ENCODE results near the gene TENM4.

The TENM4 gene

DNA sequence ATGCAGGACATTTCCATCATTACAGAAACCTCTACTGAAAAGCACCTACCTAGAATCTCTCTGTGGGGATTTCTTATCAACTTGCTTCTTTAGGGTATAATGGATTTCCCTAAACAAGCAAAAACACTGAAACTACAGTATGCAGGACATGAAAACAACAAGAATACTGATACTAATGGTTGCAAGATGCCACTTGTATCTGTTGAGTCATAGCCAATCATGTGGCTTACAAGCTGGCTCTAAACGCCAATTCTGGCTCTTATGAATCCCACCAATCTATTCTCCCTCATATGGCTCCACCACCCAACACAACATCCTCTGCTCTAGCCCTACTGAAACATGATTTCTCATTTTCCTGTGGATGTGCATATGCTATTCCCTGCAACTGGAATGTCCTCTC, 22.6 kb downstream of the TENM4 start:
- no peak for DNase-seq (ENCODE audit: low spot score)

GRCh38 chr11:79417069-79417920, 23.5 kb downstream of the TENM4 start:
- DNase-seq (ENCODE audit: low spot score) = no peak

DNA sequence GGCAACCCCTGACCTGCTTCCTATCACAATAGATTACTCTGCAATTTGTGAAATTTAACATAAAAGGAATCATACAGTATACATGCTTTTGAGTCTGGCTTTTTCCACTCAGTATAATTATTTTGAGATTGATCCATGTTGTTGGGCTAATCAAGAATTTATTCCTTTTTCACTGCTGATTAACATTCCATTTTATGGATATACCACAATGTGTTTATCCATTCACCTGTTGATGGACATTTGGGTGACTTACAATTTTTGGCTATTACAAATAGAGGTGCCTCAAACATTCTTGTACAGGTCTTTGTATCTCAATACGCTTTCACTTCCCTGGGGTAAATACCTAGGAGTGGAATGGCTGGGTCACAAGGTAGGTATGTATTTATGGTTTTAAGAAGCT, 24.9 kb downstream of the TENM4 start:
- DNase-seq (ENCODE audit: low spot score) = no peak

GRCh38 chr11:79415411-79415810, 25.4 kb downstream of the TENM4 start:
- no peak for DNase-seq (ENCODE audit: low spot score)

- DNase-seq (ENCODE audit: low spot score) = no peak
These were observed 26.0 kb downstream of the TENM4 start for GRCh38 chr11:79414644-79415317.

DNA sequence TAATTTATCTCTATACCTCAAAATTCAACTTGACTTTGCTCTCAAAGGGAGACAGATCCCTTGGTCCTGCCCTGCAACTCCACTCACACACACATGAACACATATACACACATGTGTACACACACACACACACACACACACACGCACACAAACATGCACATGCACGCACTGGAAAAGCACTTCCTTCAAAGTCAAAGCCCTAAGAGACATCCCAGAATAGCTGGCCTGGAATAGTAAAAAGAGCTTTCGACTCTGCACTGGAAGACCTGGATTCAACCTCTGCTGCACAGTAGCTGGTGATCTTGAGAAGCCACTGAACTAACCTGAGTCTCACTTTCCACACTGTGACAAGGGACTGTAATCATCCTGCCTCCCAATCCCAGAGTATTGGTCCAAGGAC, 26.8 kb downstream of the TENM4 start:
- DNase-seq (ENCODE audit: low spot score) = no peak

GRCh38 chr11:79413268-79413667, 27.6 kb downstream of the TENM4 start:
- no peak for DNase-seq (ENCODE audit: low spot score)

GRCh38 chr11:79412761-79413160, 28.1 kb downstream of the TENM4 start:
- DNase-seq (ENCODE audit: low spot score) = no peak

DNA sequence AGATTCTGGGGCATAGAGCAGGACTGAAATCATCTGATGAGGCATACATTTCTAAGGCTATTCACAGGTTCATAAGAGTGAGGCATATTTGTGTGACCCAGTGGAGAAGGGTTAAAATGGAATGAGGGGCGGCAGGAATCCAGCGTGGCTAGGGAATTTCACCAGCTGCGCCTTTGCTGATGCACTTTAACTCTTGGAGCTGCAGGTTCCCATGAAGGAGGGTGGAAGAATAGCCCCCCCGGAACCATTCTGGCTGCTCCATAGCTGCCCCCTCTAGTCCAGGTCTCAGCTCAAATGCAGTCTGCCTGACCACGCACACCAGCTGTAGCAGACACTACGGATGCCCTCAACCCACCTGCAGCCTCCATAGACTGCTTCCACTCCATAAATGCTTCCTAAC, 31.5 kb downstream of the TENM4 start:
- no peak for DNase-seq (ENCODE audit: low spot score)

DNA sequence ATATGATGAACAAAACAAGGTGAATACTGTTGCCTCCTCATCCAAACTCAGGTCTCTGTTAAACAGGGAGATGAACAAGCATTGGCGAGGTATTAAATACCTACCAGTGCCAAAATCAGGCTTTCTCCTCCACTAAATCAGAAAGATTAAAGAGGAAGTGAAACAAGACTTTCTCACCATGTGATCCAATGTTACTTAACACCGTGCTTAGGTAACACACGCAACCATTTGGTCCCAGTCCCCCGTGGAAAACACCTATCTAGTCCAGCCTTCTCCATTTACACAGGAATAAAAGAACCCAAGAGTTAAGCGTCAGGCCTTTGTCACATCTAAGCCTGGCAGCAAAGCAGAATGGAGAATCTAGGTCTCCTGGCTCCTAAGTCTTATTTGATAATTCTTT, 34.5 kb downstream of the TENM4 start:
- DNase-seq (ENCODE audit: low spot score) = no peak

GRCh38 chr11:79404806-79405205, 36.0 kb downstream of the TENM4 start:
- no peak for DNase-seq (ENCODE audit: low spot score)

DNA sequence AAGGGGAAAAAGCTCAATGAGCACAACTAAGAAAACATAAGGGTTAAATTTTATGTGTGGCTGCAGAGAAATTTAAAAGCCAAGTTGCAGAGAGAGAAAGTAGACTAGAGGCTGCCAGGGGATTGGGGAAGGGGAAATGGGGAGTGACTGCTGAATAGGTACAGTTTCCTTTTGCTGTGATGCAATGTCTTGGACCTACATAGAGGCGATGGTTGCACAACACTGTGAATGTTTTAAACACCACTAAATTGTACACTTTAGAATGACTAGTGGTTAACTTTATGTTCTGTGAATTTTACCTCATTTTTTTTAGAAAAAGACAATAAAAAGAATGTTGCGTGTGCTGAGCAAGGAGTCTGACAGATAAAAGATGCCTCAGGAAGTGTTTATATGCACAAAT, 36.5 kb downstream of the TENM4 start:
- no peak for DNase-seq (ENCODE audit: low spot score)

GRCh38 chr11:79403839-79404238, 37.0 kb downstream of the TENM4 start:
- DNase-seq (ENCODE audit: low spot score) = no peak

DNA sequence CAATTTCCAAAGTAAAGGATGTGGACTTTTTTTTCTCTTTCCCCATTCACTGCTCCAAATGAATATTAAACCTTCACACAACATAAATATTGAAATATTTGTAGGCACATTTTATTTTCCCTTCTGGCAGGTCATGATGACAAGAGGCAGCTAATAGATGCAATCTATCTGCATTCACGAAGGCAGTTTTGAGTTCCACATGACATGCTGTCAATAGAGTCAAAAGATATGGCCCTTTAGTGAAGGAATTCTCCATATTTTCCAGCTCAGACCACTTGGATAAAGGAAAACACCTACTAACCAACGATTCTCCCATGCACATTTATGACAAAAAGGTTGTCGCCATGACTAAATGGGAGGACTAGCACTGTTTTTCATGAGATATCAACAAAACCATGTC, 37.9 kb downstream of the TENM4 start:
- DNase-seq (ENCODE audit: low spot score) = no peak

DNA sequence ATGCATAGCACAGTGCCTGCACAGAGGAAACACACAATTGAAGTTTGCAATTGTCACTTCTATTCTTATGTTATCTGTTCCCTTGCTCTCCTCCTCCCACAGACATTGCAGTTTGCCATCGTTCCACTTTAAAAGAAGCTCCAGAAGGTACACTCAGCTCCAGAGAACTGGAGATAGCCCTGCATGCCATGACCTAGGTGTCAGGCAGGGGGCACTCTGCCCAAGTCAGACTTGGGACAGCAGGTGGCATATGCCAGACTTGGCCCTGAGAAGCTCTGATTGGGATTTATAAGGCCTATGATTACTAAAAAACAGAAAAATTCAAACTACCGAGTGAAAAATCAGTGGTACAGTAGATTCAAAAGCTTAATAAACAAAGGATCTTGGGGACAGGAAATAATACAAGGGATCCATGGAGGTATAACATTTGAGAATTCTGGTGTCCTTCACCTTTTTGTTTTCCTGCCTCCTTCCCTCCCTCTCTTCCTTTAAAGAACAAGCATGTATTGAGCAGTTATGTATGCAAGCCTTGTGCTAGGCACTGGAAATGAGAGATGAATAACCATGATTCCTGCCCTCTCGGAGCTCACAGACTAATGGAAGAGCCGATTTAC, 40.0 kb downstream of the TENM4 start:
- DNase-seq (ENCODE audit: low spot score) = peak; percentile 33

GRCh38 chr11:79400206-79400605, 40.6 kb downstream of the TENM4 start:
- DNase-seq (ENCODE audit: low spot score) = no peak

- no peak for DNase-seq (ENCODE audit: low spot score)
These were observed 43.6 kb downstream of the TENM4 start for GRCh38 chr11:79397252-79397651.

- no peak for DNase-seq (ENCODE audit: low spot score)
These were observed 44.2 kb downstream of the TENM4 start for GRCh38 chr11:79396674-79397073.

DNA sequence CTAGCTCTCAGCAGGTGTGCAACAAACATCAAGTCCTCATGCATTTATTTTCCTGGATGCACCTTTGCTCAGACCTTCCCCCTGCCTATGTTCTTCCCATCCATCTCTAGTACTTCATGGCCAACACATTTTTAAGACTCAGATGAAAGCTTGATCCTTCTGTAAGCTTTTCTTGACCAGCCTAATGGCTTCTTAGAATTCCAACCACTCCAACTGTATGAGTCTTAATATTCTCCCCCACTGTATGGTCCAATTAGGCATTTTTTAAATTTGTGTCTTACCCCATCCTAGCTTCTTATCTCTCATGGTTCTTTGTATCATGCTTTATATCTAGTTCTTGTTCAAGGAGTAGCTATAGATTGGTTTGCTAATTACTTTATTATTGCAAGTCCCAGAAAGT, 44.8 kb downstream of the TENM4 start:
- no peak for DNase-seq (ENCODE audit: low spot score)

- DNase-seq (ENCODE audit: low spot score) = no peak
These were observed 47.3 kb downstream of the TENM4 start for GRCh38 chr11:79393362-79394043.

GRCh38 chr11:79392161-79392560, 48.7 kb downstream of the TENM4 start:
- DNase-seq (ENCODE audit: low spot score) = no peak

GRCh38 chr11:79390923-79391322, 49.9 kb downstream of the TENM4 start:
- DNase-seq (ENCODE audit: low spot score) = peak; percentile 12

DNA sequence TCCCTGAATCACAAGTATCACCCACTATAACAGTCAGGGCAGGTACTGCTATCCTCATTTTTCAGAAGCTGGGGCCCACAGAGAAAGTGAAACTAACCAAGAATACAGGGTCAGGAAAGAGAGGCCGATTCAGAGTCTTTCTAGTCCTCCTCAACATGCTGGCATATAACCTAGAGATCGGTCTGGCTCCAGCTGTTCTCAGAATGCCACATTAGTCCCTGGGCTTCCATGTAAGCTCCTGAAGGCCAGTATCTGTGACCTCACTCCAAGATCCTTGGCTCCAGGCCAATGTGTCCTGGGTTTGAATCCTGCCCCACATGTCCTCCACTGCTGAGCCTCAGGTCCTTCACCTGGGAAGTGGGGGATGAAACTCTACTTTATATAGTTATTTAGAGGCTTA, 50.4 kb downstream of the TENM4 start:
- DNase-seq (ENCODE audit: low spot score) = no peak
